HG03280 (cell line): ENCODE results near the gene CDK6.
A peak's percentile ranks its signal among the peaks of the same experiment; 100 is the strongest.

ENCODE experiments used
- ATAC-seq: cut with Tn5 transposase; IDR thresholded peaks from one replicate; pipeline ENCODE4 v1.9.1; 2021; ENCODE audit warnings: mild to moderate bottlenecking, moderate library complexity; ENCODE audit not compliant: unreplicated experiment

Gene CDK6

GRCh38 chr7:92715963-92716362, 120.4 kb downstream of the CDK6 start:
- ATAC-seq = no peak

GRCh38 chr7:92714767-92715166, 121.6 kb downstream of the CDK6 start:
- ATAC-seq = no peak

GRCh38 chr7:92714280-92714679, 122.1 kb downstream of the CDK6 start:
- no peak for ATAC-seq

GRCh38 chr7:92709912-92710311, 126.5 kb downstream of the CDK6 start:
- ATAC-seq = no peak

GRCh38 chr7:92709150-92709549, 127.2 kb downstream of the CDK6 start:
- no peak for ATAC-seq

- ATAC-seq = no peak
These were observed 128.0 kb downstream of the CDK6 start for GRCh38 chr7:92708111-92709042.

GRCh38 chr7:92707435-92707834, 128.9 kb downstream of the CDK6 start:
- no peak for ATAC-seq

GRCh38 chr7:92706563-92706962, 129.8 kb downstream of the CDK6 start:
- no peak for ATAC-seq

GRCh38 chr7:92705831-92706230, 130.5 kb downstream of the CDK6 start:
- no peak for ATAC-seq

- ATAC-seq = no peak
These were observed 131.5 kb downstream of the CDK6 start for GRCh38 chr7:92704858-92705257.

GRCh38 chr7:92702535-92702934, 133.8 kb downstream of the CDK6 start:
- ATAC-seq = no peak

GRCh38 chr7:92699966-92700514, 136.3 kb downstream of the CDK6 start:
- no peak for ATAC-seq

GRCh38 chr7:92699560-92699959, 136.8 kb downstream of the CDK6 start:
- ATAC-seq = no peak

- ATAC-seq = no peak
These were observed 138.0 kb downstream of the CDK6 start for GRCh38 chr7:92698237-92698841.

GRCh38 chr7:92697414-92697813, 139.0 kb downstream of the CDK6 start:
- ATAC-seq = no peak

- no peak for ATAC-seq
These were observed 139.4 kb downstream of the CDK6 start for GRCh38 chr7:92697012-92697411.

GRCh38 chr7:92696584-92696983, 139.8 kb downstream of the CDK6 start:
- ATAC-seq = no peak

- no peak for ATAC-seq
These were observed 140.8 kb downstream of the CDK6 start for GRCh38 chr7:92695308-92696261.

GRCh38 chr7:92694211-92694610, 142.2 kb downstream of the CDK6 start:
- ATAC-seq = no peak

- no peak for ATAC-seq
These were observed 142.9 kb downstream of the CDK6 start for GRCh38 chr7:92693519-92693918.

- peak; percentile 77 for ATAC-seq
These were observed 144.8 kb downstream of the CDK6 start for GRCh38 chr7:92691578-92691977.
